Right forelimb (tissue), 1 donor: ENCODE data around the gene KLHL35.

Source experiments
- DNase-seq: peaks from one replicate; pipeline ENCODE4 v3.0.0-alpha.2; 2018

The KLHL35 gene, protein sequence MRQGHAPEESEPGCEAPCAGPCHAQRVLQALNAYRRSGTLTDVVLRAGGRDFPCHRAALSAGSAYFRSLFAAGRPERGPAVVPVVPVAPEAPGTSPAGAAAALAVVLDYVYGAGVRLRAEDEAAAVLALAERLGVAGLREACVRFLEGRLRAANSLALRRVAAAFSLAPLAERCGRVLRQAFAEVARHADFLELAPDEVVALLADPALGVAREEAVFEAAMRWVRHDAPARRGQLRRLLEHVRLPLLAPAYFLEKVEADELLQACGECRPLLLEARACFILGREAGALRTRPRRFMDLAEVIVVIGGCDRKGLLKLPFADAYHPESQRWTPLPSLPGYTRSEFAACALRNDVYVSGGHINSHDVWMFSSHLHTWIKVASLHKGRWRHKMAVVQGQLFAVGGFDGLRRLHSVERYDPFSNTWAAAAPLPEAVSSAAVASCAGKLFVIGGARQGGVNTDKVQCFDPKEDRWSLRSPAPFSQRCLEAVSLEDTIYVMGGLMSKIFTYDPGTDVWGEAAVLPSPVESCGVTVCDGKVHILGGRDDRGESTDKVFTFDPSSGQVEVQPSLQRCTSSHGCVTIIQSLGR

DNA sequence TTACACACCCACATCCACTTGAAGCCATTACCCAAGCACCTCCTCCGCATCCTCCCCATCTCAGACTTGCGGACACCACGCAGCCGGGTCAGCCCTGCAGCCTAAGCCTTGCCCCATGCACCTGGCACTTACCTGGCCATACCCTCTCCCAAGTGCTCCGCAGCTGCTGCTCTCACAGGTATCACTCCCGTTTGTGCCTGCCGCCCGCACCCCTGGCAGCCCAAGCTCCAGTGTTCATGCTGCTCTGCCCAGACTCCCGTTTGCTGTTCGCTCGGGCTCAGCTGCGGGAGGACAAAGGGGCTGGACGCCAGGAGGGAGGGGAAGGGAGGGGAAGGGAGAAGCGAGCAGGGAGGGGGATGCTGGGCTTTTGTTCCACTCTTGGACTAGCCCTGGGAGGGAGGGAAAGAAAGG, at the start of gene KLHL35:
TSS of gene KLHL35 (minus strand) at position 293 of the 411 bp plus-strand sequence. CDS start 2,574 bp downstream, outside the sequence.
- no peak for DNase-seq

GRCh38 chr11:75481922-75482606, 49.1 kb upstream of the KLHL35 start:
- no peak for DNase-seq

GRCh38 chr11:75481223-75481921, 48.4 kb upstream of the KLHL35 start:
- no peak for DNase-seq

- DNase-seq: no peak
Measured at GRCh38 chr11:75480185-75481175, 47.5 kb upstream of the KLHL35 start.

- DNase-seq: no peak
Measured at GRCh38 chr11:75479597-75480145, 46.7 kb upstream of the KLHL35 start.

- no peak for DNase-seq
Measured at GRCh38 chr11:75478783-75479596, 46.0 kb upstream of the KLHL35 start.

DNA sequence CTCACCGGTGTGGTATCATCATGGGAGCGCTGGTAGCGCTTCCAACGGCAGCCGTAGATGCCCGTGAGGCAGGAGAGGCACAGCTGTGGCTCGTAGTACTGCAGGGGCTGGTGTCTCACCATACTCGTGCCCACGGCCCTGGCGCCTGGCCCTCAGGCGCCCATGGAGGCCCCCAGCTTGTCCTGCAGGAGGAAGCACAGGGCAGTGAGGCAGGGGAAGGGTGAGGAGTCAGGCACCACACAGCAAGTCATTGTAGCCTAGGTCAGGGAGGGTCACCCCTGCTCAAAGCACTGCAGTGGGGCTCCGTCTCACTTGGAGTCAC, 44.6 kb upstream of the KLHL35 start:
- DNase-seq: no peak

DNA sequence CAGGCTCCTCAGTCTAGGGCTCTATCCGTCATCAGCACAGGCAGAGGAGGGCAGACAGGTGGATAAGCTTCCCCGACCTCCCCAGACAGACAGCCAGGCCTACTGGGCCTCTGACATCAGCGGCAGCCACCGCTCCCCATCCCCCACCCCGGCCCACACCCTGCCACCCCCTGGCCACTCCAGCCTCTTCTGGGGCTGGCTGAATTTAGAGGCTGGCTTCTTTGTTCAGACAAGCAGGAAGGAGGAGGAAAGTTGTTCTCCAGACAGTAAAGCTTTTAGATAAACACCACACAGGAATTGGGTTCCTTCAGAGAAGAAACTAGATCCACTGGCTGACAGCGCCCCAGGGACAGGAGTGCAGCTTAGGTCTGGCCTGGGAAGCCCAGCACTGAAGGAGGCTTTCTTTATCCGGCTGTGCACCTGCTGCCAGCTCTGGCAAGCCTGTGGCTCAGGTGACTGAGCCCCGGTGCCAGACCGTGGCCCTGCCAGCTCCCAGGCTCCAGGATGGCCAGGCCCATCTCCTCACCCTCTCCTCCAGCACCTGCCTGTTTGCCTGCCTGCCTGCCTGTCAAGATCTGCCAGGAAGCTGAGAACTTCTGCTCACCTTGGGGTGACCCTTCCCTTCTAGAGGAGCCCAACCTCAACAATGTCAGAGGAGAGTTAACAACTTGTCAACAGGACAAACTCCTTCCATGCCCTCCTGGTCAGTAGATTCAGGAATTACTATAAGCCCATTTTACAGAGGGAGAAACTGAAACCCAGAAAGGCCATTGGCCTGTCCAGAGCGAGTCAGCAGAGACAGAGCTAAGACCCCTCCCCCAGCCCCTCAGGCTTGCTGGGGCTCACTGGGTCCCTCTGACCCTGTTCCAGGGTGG, 44.0 kb upstream of the KLHL35 start:
- no peak for DNase-seq

GRCh38 chr11:75475767-75476650, 43.0 kb upstream of the KLHL35 start:
- no peak for DNase-seq

- DNase-seq: no peak
Measured at GRCh38 chr11:75474878-75475766, 42.1 kb upstream of the KLHL35 start.

DNA sequence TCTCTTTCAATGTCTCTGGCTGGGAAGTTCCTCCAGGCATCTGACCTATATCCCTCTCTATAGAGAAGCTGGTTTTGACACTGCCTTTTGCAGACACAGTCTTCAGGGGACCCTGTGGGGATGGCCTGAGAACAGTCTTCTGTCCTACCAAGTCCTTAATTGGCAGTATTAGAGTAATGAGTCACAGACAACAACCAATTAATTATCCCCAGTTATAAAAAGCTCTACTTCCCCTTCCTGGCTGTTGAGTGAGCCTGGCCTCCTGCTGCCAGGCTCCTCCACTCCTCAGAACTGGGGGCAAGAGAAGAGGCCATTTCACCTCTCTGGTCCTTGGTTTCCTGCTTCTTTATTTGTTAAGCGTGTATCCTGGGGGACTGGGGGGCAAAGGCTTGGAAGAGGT, 41.2 kb upstream of the KLHL35 start:
- DNase-seq: no peak

DNA sequence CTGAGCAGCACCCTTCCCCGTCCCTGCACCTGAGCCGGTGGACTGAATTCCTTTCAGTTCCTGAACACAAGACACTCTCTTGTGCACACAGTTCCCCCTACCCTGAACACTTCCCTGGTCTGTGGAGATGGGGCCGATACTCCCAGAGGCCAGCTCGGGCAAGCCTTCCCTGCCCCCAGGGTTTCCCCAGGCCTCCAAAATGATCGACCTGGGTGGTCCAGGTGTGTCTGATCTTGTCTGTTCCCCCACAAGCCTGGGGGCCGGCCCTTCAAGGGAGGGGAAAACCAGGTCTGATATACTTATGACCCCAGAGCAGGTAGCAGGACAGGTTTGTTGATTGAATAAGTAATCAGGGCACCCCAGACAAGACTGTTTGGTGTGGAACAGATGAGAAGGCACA, 40.7 kb upstream of the KLHL35 start:
- DNase-seq: no peak

DNA sequence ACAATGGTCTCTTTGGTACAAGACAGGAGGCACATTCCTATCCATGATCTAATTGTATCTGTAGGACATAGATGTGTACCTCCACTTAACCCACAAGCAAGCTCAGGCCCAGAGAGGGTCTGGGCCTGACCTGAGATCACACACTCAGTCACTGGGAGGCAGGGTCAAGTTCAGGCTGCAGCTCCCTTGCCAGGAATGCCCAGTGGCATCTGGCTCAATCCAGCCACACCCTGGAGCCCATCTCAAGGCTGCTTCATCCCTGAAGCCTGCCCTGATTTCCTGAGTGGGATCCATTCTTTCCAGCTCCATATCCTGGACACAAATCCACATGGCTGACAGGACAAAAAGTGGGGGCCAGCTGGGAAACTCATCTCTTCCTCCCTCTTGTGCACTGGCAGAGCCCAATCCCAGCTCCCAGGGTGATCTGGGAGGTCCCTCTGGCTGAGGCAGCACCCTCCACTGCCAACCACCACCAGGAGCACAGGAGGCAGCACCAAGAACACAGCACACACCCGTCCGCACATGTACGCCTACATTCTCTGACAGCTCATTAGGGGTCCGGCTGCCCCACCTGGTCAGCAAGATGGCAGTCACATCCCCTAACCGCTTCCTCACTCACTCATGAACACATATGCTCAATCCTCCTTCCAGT, 39.2 kb upstream of the KLHL35 start:
- DNase-seq: no peak

- no peak for DNase-seq
Measured at GRCh38 chr11:75471176-75471973, 38.4 kb upstream of the KLHL35 start.

- no peak for DNase-seq
Measured at GRCh38 chr11:75470476-75471080, 37.6 kb upstream of the KLHL35 start.
